Heart right ventricle (tissue), 16 donors: ENCODE data around the gene RBFOX1. TPM values are rescaled to one million over a fixed set of nuclear protein-coding genes. Genes with fewer than 3 reads are reported as not detected.

ENCODE experiments used
- ATAC-seq, 8 donors: fragments of 200-7000 bp; cut with Tn5 transposase; one replicate each; pipeline ENCODE4 v1.9.1; 2020; ENCODE audit warnings: mild to moderate bottlenecking in 8 of 8, moderate library complexity in 8 of 8, moderate number of reproducible peaks in 1 of 8
- DNase-seq, 2 donors: peaks; one replicate each; pipeline ENCODE4 v3.0.0-alpha.2; 2020
- H3K27ac ChIP-seq, 10 donors: fragments of 200-600 bp; sonication (generic) in 2 of 10; one replicate each; pipeline versions ENCODE4 v1.5.0 to v1.8.0; 2020 to 2022; ENCODE audit warnings: mild to moderate bottlenecking in 3 of 10
- H3K27me3 ChIP-seq, 7 donors: fragments of 200-600 bp; one replicate each; pipeline ENCODE4 v1.8.0; 2021 to 2022; ENCODE audit warnings: mild to moderate bottlenecking in 2 of 7
- H3K36me3 ChIP-seq, 9 donors: fragments of 200-600 bp; sonication (generic) in 1 of 9; one replicate each; pipeline versions ENCODE4 v1.5.0 to v1.8.0; 2020 to 2022; ENCODE audit warnings: mild to moderate bottlenecking in 2 of 9
- H3K4me1 ChIP-seq, 9 donors: fragments of 200-600 bp; sonication (generic) in 1 of 9; one replicate each; pipeline versions ENCODE4 v1.5.0 to v1.8.0; 2020 to 2022; ENCODE audit warnings: mild to moderate bottlenecking in 4 of 9
- H3K4me3 ChIP-seq, 10 donors: fragments of 200-600 bp; sonication (generic) in 2 of 10; one replicate each; pipeline versions ENCODE4 v1.5.0 to v1.8.0; 2020 to 2022; ENCODE audit warnings: mild to moderate bottlenecking in 7 of 10, moderate library complexity in 2 of 10
- H3K9me3 ChIP-seq, 11 donors: fragments of 200-600 bp in 10 of 11; sonication (generic) in 2 of 11; one replicate each; pipeline versions ENCODE4 v1.5.0 to v1.8.0; 2013 to 2022; ENCODE audit warnings: mild to moderate bottlenecking in 2 of 11, control low read depth in 1 of 11, moderate library complexity in 1 of 11
- CTCF ChIP-seq, 9 donors: fragments of 200-600 bp; sonication (generic) in 2 of 9; IDR thresholded peaks; one replicate each; pipeline versions ENCODE4 v1.5.0 to v1.8.0; 2021 to 2022; ENCODE audit warnings: antibody characterized with exemption in 9 of 9, mild to moderate bottlenecking in 5 of 9, moderate library complexity in 1 of 9
- WGBS, 2 donors: extraction: QIAGEN DNeasy Blood & Tissue Kit; methylation state at CpG; one replicate each; pipeline ENCODE4 v1.1.7; 2013; ENCODE audit warnings: inconsistent platforms in 1 of 2; 5-methylcytosine and 5-hydroxymethylcytosine counted together
- intact Hi-C, 10 donors: fragments of 100-400 bp; cut with DNase I; formaldehyde crosslinking; loops; one replicate each; pipeline versions ENCODE4 v1.11.1 to v1.14.2; 2022
- polyA plus RNA-seq, 2 donors: library from polyadenylated mRNA; stranded (reverse); fragments of 200-250 nt; gene quantifications; one replicate each; pipeline ENCODE4 v1.2.3, GENCODE V29; 2013
- total RNA-seq, 10 donors: library from RNA; stranded (reverse); fragmentation: NEBNext Ultra II Directional in 3 of 10; extraction: Animal tissue kit (Norgen Biotek cat#: 25700) in 3 of 10; gene quantifications; one replicate each; pipeline versions ENCODE4 v1.2.1 to v1.2.4, GENCODE V29; 2021 to 2023
- donor health status: Arrhythmogenic right ventricular cardiomyopathy.
- donor health status: ischemic (EF 13 %, LVEDD 7.1; RV severe dilation, severe dysfunction).
- donor health status: healthy with polysubstance abuse.
- donor health status: DM: no; HTN: yes; CAD: no.
- donor health status: DM: no; HTN: no; CAD: no.
- donor health status: ischemic (EF 25% LVEDD 6.9; RV normal size, moderate dysfunction).
- donor health status: ischemic (EF 25% LVEDD 5.7; RV mildly dilated, moderate dysfunction).
- donor health status: healthy.
- donor health status: DM: yes; HTN: yes; CAD: no.
- donor health status: Ischemic cardiomyopathy.
- donor health status: ischemic (EF 35%, LVEDD 5.7; RV mildly dilated, moderate dysfunction).
- donor health status: nonischemic (EF 11% LVEDD 7.7; RV severe dilation, severe dysfunction).
- donor health status: DM: yes; HTN: yes; CAD: no.
- donor health status: PGD.
- donor health status: ischemic (EF 29% LVEDD 5.4; RV normal size, mild dysfunction).
- donor health status: nonischemic (EF 23%, LVEDD 6.1; RV moderate dilation, normal function).

Gene RBFOX1
- total and polyA plus RNA-seq, 12 donors: 11.1 to 82.9 (median 53.4) TPM

GRCh38 chr16:7515543-7515942, 182.9 kb downstream of the RBFOX1 start:
- no peaks in the 10 kb centered on the region for H3K36me3 ChIP-seq
- H3K4me1 ChIP-seq: peaks cover 0 to 11% (median 4%) of the 10 kb centered on the region in 9 donors
- no peak overlapping the region for H3K4me3 ChIP-seq
- peaks cover 0 to 7% (median 0%) of the 10 kb centered on the region in 11 donors for H3K9me3 ChIP-seq
- intact Hi-C loops: no loop called here
- ATAC-seq (no peak), DNase-seq (no peak)
- TF ChIP-seq CTCF (IDR thresholded peaks at IDR 0.05): no peak
- no peaks in the 10 kb centered on the region for H3K27me3 ChIP-seq
- H3K27ac ChIP-seq: no peak overlapping the region
- 69 to 75% methylated on average over 5 of the region's 5 CpGs for WGBS, 2 donors

GRCh38 chr16:7517496-7517895, 184.9 kb downstream of the RBFOX1 start:
- Histone ChIP-seq H3K4me1 (peaks cover 0 to 9% (median 0%) of the 10 kb centered on the region in 9 donors), H3K36me3 (no peaks in the 10 kb centered on the region), H3K27me3 (no peaks in the 10 kb centered on the region), H3K27ac (no peak overlapping the region), H3K9me3 (peaks cover 0 to 7% (median 0%) of the 10 kb centered on the region in 11 donors), H3K4me3 (no peak overlapping the region)
- no peak for DNase-seq
- intact Hi-C loops: no loop called here
- WGBS, 2 donors: 55 to 60% methylated on average over 2 of the region's 2 CpGs
- no peak for ATAC-seq
- TF ChIP-seq CTCF (IDR thresholded peaks at IDR 0.05): no peak

- no peak for TF ChIP-seq CTCF (IDR thresholded peaks at IDR 0.05)
- peaks cover 0 to 9% (median 0%) of the 10 kb centered on the region in 9 donors for H3K4me1 ChIP-seq
- H3K9me3 ChIP-seq: peaks cover 0 to 6% (median 0%) of the 10 kb centered on the region in 11 donors
- intact Hi-C loops: no loop called here
- DNase-seq: no peak
- ATAC-seq: no peak
- WGBS, 2 donors: 94% methylated on average over 25 of the region's 25 CpGs
- no peak overlapping the region for H3K27ac ChIP-seq
- H3K27me3 ChIP-seq: no peaks in the 10 kb centered on the region
- no peak overlapping the region for H3K4me3 ChIP-seq
- H3K36me3 ChIP-seq: no peaks in the 10 kb centered on the region
Observed at GRCh38 chr16:7518158-7518557, 185.5 kb downstream of the RBFOX1 start.

GRCh38 chr16:7521834-7522233, 189.2 kb downstream of the RBFOX1 start:
- ATAC-seq (peak in 2 of 8 donors; percentile 21 to 58), DNase-seq (no peak)
- Histone ChIP-seq H3K9me3 (peaks cover 0 to 7% (median 0%) of the 10 kb centered on the region in 11 donors), H3K36me3 (no peaks in the 10 kb centered on the region), H3K27me3 (no peaks in the 10 kb centered on the region), H3K4me1 (peaks cover 0 to 19% (median 3%) of the 10 kb centered on the region in 9 donors), H3K27ac (no peak overlapping the region), H3K4me3 (no peak overlapping the region)
- intact Hi-C loops: no loop called here
- no peak for TF ChIP-seq CTCF (IDR thresholded peaks at IDR 0.05)
- WGBS, 2 donors: 56 to 57% methylated on average over 6 of the region's 6 CpGs
